GM12864 (cell line): ENCODE data around the gene STEAP1.
"Not testable (repeated sequence)": the region's sequence is repeated elsewhere in the genome, so short reads cannot be mapped to it uniquely, and the experiment has no call there.

Source experiments
- DNase-seq: peaks from one replicate; pipeline ENCODE4 v3.0.0-alpha.2; 2011; ENCODE audit warnings: low read depth
- H3K4me3 ChIP-seq: 2 replicates; pipeline ENCODE4 v1.5.1; 2011; ENCODE audit warnings: mild to moderate bottlenecking, low read depth, low read length, control low read depth
- TF ChIP-seq, protein P1 (sequence below): IDR thresholded peaks from 2 replicates; pipeline ENCODE4 v1.5.1; 2011; ENCODE audit warnings: low read depth, mild to moderate bottlenecking, moderate library complexity, low read length, control low read depth, inconsistent platforms; ENCODE audit errors: missing control alignments

Gene STEAP1

GRCh38 chr7:90152642-90153253 lies 1.5 kb upstream of the STEAP1 start:
- not testable (repeated sequence) for H3K4me3 ChIP-seq, DNase-seq
- TF ChIP-seq, protein P1, sequence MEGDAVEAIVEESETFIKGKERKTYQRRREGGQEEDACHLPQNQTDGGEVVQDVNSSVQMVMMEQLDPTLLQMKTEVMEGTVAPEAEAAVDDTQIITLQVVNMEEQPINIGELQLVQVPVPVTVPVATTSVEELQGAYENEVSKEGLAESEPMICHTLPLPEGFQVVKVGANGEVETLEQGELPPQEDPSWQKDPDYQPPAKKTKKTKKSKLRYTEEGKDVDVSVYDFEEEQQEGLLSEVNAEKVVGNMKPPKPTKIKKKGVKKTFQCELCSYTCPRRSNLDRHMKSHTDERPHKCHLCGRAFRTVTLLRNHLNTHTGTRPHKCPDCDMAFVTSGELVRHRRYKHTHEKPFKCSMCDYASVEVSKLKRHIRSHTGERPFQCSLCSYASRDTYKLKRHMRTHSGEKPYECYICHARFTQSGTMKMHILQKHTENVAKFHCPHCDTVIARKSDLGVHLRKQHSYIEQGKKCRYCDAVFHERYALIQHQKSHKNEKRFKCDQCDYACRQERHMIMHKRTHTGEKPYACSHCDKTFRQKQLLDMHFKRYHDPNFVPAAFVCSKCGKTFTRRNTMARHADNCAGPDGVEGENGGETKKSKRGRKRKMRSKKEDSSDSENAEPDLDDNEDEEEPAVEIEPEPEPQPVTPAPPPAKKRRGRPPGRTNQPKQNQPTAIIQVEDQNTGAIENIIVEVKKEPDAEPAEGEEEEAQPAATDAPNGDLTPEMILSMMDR: peak; percentile 23

DNA sequence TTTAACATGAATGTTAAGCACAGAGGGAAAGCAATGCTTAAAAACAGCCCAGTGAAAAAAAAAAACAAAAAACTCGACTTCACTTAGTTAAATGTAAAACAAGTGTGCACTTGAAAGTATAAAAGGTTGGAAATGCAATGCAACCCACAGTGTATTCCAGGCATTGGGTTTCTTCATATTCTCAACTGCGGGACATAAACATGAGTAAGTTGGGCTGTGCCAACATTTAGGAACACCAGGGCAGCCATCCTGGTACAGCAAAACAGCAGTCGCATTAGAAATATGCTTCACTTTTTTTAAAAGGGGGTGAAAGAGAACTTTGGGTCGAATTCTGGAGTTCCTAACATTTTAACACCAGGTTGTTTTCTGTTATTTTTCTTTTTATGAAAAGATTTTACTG lies 937 bp downstream of the STEAP1 start:
- no peak overlapping the region for H3K4me3 ChIP-seq
- no peak for DNase-seq
- TF ChIP-seq, protein P1: no peak

GRCh38 chr7:90157331-90157730 lies 3.1 kb downstream of the STEAP1 start:
- DNase-seq: not testable (repeated sequence)

GRCh38 chr7:90157761-90158350 lies 3.6 kb downstream of the STEAP1 start:
- not testable (repeated sequence) for H3K4me3 ChIP-seq, DNase-seq

More at GRCh38 chr7:90157331-90157730, 3.1 kb downstream of the STEAP1 start:
- not testable (repeated sequence) for H3K4me3 ChIP-seq

DNA sequence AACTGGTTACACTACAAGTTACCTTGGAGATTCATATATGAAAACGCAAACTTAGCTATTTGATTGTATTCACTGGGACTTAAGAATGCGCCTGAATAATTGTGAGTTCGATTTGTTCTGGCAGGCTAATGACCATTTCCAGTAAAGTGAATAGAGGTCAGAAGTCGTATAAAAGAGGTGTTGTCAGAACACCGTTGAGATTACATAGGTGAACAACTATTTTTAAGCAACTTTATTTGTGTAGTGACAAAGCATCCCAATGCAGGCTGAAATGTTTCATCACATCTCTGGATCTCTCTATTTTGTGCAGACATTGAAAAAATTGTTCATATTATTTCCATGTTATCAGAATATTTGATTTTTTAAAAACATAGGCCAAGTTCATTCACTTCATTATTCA lies 9.3 kb downstream of the STEAP1 start:
- DNase-seq: no peak
- H3K4me3 ChIP-seq: no peak overlapping the region
- TF ChIP-seq, protein P1: no peak

GRCh38 chr7:90165724-90166123 lies 11.5 kb downstream of the STEAP1 start:
- H3K4me3 ChIP-seq: no peak overlapping the region
- TF ChIP-seq, protein P1: no peak
- DNase-seq: no peak

DNA sequence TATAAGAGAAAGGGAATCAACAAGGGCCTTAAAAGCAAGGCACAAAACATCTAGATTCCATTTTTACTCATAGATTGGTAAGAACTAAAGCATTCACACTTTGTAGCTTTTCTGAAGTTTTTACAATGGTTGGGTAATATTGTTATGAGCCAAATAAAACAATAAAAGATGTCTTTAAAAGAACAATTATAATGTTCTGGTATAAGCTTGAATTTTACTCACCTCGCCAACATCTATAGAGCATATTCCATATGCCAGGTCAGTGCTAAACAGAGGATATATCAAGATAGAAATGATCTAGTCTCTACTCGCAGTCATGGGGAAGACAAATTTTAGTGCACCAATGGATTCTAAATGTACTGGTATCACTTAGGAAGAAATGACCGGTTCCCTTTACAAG lies 11.9 kb downstream of the STEAP1 start:
- TF ChIP-seq, protein P1: no peak
- no peak for DNase-seq
- H3K4me3 ChIP-seq: no peak overlapping the region

GRCh38 chr7:90167361-90167760 lies 13.1 kb downstream of the STEAP1 start:
- DNase-seq: no peak
- H3K4me3 ChIP-seq: no peak overlapping the region
- TF ChIP-seq, protein P1: no peak
